CD4-positive, alpha-beta memory T cell (primary cell): ENCODE data around the gene ITPRIPL2. TPM values are rescaled to one million over a fixed set of nuclear protein-coding genes. Genes with fewer than 3 reads are reported as not detected.

Experiments used
- CTCF ChIA-PET: fragments of 350-600 bp; sonication (Branson Sonifier 250); formaldehyde crosslinking; loops from one replicate; lab custom pipeline; 2021; ENCODE audit warnings: inconsistent platforms; ENCODE audit not compliant: partially characterized antibody; lab: Charles Lee
- POLR2A ChIA-PET: fragments of 350-600 bp; sonication (Branson Sonifier 250); formaldehyde crosslinking; loops from one replicate; lab custom pipeline; 2021; ENCODE audit not compliant: partially characterized antibody; lab: Charles Lee
- DNase-seq, 5 donors: peaks; one replicate each; pipeline versions ENCODE4 v3.0.0 to v3.0.0-alpha.2; 2020 to 2022; ENCODE audit warnings: mixed read lengths in 1 of 5
- H3K27ac ChIP-seq: one replicate; pipeline ENCODE4 v1.7.0; 2013; ENCODE audit warnings: low read depth, low read length
- H3K27me3 ChIP-seq: 2 replicates; pipeline ENCODE4 v1.7.0; 2013; ENCODE audit warnings: mild to moderate bottlenecking, low read length, moderate library complexity; ENCODE audit not compliant: insufficient read depth
- H3K36me3 ChIP-seq: 2 replicates; pipeline ENCODE4 v1.7.0; 2013; ENCODE audit warnings: mild to moderate bottlenecking, low read length, moderate library complexity; ENCODE audit not compliant: insufficient read depth
- H3K4me1 ChIP-seq: 2 replicates; pipeline ENCODE4 v1.7.0; 2013; ENCODE audit warnings: mild to moderate bottlenecking, low read length, moderate library complexity; ENCODE audit not compliant: insufficient read depth
- H3K4me3 ChIP-seq, 2 donors: one replicate each; pipeline ENCODE4 v1.7.0; 2013; ENCODE audit warnings: low read length in 2 of 2, mild to moderate bottlenecking in 1 of 2
- H3K9me3 ChIP-seq, 2 donors: one replicate each; pipeline ENCODE4 v1.7.0; 2013; ENCODE audit warnings: low read length in 2 of 2, control low read depth in 1 of 2; ENCODE audit not compliant: control insufficient read depth in 1 of 2
- H3K27ac Mint-ChIP-seq, 7 donors: one replicate each; pipeline ENCODE4 v1.8.0; 2020 to 2021; ENCODE audit warnings: mixed read lengths in 7 of 7, mild to moderate bottlenecking in 6 of 7, inconsistent platforms in 3 of 7, moderate library complexity in 3 of 7
- H3K27me3 Mint-ChIP-seq, 2 donors: one replicate each; pipeline ENCODE4 v1.8.0; 2020 to 2021; ENCODE audit warnings: mixed read lengths in 2 of 2
- H3K36me3 Mint-ChIP-seq, 2 donors: one replicate each; pipeline ENCODE4 v1.8.0; 2020 to 2021; ENCODE audit warnings: mixed read lengths in 2 of 2, inconsistent platforms in 1 of 2, mild to moderate bottlenecking in 1 of 2
- H3K4me1 Mint-ChIP-seq, 4 donors: one replicate each; pipeline ENCODE4 v1.8.0; 2020 to 2021; ENCODE audit warnings: mixed read lengths in 4 of 4, mild to moderate bottlenecking in 1 of 4
- H3K4me3 Mint-ChIP-seq, 8 donors: one replicate each; pipeline ENCODE4 v1.8.0; 2020 to 2021; ENCODE audit warnings: mixed read lengths in 8 of 8, mild to moderate bottlenecking in 7 of 8, moderate library complexity in 6 of 8, inconsistent platforms in 3 of 8
- H3K9me3 Mint-ChIP-seq, 8 donors: one replicate each; pipeline ENCODE4 v1.8.0; 2020 to 2021; ENCODE audit warnings: mixed read lengths in 8 of 8, mild to moderate bottlenecking in 5 of 8, inconsistent platforms in 3 of 8, moderate library complexity in 1 of 8
- intact Hi-C: fragments of 100-400 bp; cut with micrococcal nuclease; formaldehyde crosslinking; loops from one replicate; pipeline ENCODE4 v1.15.1; 2023
- polyA plus RNA-seq, 2 donors: library from polyadenylated mRNA; unstranded; fragments of 300-500 nt; fragmentation: Illumina TruSeq; gene quantifications; one replicate each; pipeline ENCODE4 v1.2.3, GENCODE V29; 2021
- total RNA-seq, 2 experiments: library from RNA; stranded (reverse); gene quantifications; one replicate each; pipeline ENCODE4 v1.2.3, GENCODE V29; 2021

The ITPRIPL2 gene
- total and polyA plus RNA-seq, 4 experiments from 2014 or later, result 0.34 to 2.2 (median 0.95) TPM

GRCh38 chr16:19163215-19163614, 49.5 kb downstream of the ITPRIPL2 start:
- no peaks in the 10 kb centered on the region for H3K4me1 Mint-ChIP-seq

GRCh38 chr16:19164285-19164684, 50.5 kb downstream of the ITPRIPL2 start:
- DNase-seq, result no peak
- Mint-ChIP-seq H3K4me3 (no peak overlapping the region), H3K9me3 (peaks cover 0 to 10% (median 3%) of the 10 kb centered on the region in 8 donors), H3K4me1 (no peaks in the 10 kb centered on the region), H3K27me3 (peaks cover 1 to 10% of the 10 kb centered on the region in 2 donors), H3K36me3 (no peaks in the 10 kb centered on the region), H3K27ac (no peak overlapping the region)
- ChIA-PET POLR2A (no interaction called here), CTCF (no interaction called here)
- Histone ChIP-seq H3K4me3 (no peak overlapping the region), H3K36me3 (no peaks in the 10 kb centered on the region), H3K9me3 (no peaks in the 10 kb centered on the region), H3K27me3 (no peaks in the 10 kb centered on the region), H3K27ac (no peak overlapping the region), H3K4me1 (no peaks in the 10 kb centered on the region)
- intact Hi-C loops, result no loop called here

More at GRCh38 chr16:19163215-19163614, 49.5 kb downstream of the ITPRIPL2 start:
- peak overlapping the region in 1 of 8 donors; percentile 46 for H3K4me3 Mint-ChIP-seq
- H3K27ac ChIP-seq, result no peak overlapping the region
- H3K4me1 ChIP-seq, result no peaks in the 10 kb centered on the region
- no peak for DNase-seq
- H3K27me3 ChIP-seq, result no peaks in the 10 kb centered on the region
- ChIA-PET POLR2A (no interaction called here), CTCF (no interaction called here)
- no peaks in the 10 kb centered on the region for H3K9me3 ChIP-seq
- peaks cover 0 to 10% (median 3%) of the 10 kb centered on the region in 8 donors for H3K9me3 Mint-ChIP-seq
- intact Hi-C loops, result no loop called here
- H3K27me3 Mint-ChIP-seq, result peaks cover 1 to 12% of the 10 kb centered on the region in 2 donors
- H3K36me3 ChIP-seq, result no peaks in the 10 kb centered on the region
- H3K4me3 ChIP-seq, result no peak overlapping the region
- no peak overlapping the region for H3K27ac Mint-ChIP-seq
- no peaks in the 10 kb centered on the region for H3K36me3 Mint-ChIP-seq

GRCh38 chr16:19165101-19165500, 51.3 kb downstream of the ITPRIPL2 start:
- Mint-ChIP-seq H3K27me3 (peaks cover 9 to 18% of the 10 kb centered on the region in 2 donors), H3K4me1 (peaks cover 0 to 5% (median 1%) of the 10 kb centered on the region in 4 donors), H3K9me3 (peaks cover 0 to 10% (median 3%) of the 10 kb centered on the region in 8 donors), H3K4me3 (no peak overlapping the region), H3K27ac (no peak overlapping the region), H3K36me3 (peaks cover 0 to 3% of the 10 kb centered on the region in 2 donors)
- Histone ChIP-seq H3K4me1 (no peaks in the 10 kb centered on the region), H3K4me3 (no peak overlapping the region), H3K27ac (no peak overlapping the region), H3K36me3 (no peaks in the 10 kb centered on the region), H3K27me3 (no peaks in the 10 kb centered on the region), H3K9me3 (no peaks in the 10 kb centered on the region)
- POLR2A ChIA-PET, result no interaction called here
- DNase-seq, result no peak
- CTCF ChIA-PET, result no interaction called here
- intact Hi-C loops, result no loop called here

GRCh38 chr16:19166500-19166899, 52.7 kb downstream of the ITPRIPL2 start:
- Mint-ChIP-seq H3K9me3 (peaks cover 0 to 10% (median 3%) of the 10 kb centered on the region in 8 donors), H3K27me3 (peaks cover 8 to 22% of the 10 kb centered on the region in 2 donors), H3K4me1 (peaks cover 0 to 5% (median 1%) of the 10 kb centered on the region in 4 donors), H3K4me3 (no peak overlapping the region), H3K27ac (no peak overlapping the region), H3K36me3 (peaks cover 0 to 3% of the 10 kb centered on the region in 2 donors)
- DNase-seq, result no peak
- Histone ChIP-seq H3K4me1 (no peaks in the 10 kb centered on the region), H3K27me3 (no peaks in the 10 kb centered on the region), H3K36me3 (no peaks in the 10 kb centered on the region), H3K27ac (no peak overlapping the region), H3K4me3 (no peak overlapping the region), H3K9me3 (no peaks in the 10 kb centered on the region)
- POLR2A ChIA-PET, result no interaction called here
- CTCF ChIA-PET, result no interaction called here
- intact Hi-C loops, result no loop called here

GRCh38 chr16:19167710-19168370, 54.1 kb downstream of the ITPRIPL2 start, which contains the start of gene SYT17:
TSS of gene SYT17 (plus strand) at chr16:19168240. CDS start at chr16:19168647, 407 bp downstream.
- DNase-seq, result no peak
- no peak within 1 kb of the TSS for H3K27ac Mint-ChIP-seq
- Histone ChIP-seq H3K27me3 (no peaks in the 10 kb centered on the region), H3K4me3 (no peak within 1 kb of the TSS), H3K27ac (no peak within 1 kb of the TSS), H3K4me1 (no peaks in the 10 kb centered on the region), H3K36me3 (no peaks in the 10 kb centered on the region), H3K9me3 (no peaks in the 10 kb centered on the region)
- peaks cover 0 to 7% (median 3%) of the 10 kb centered on the region in 8 donors for H3K9me3 Mint-ChIP-seq
- peak within 1 kb of the TSS in 1 of 8 donors; percentile 16 for H3K4me3 Mint-ChIP-seq
- peaks cover 0 to 5% (median 1%) of the 10 kb centered on the region in 4 donors for H3K4me1 Mint-ChIP-seq
- intact Hi-C loops, result no loop called here
- CTCF ChIA-PET, result no interaction called here
- POLR2A ChIA-PET, result no interaction called here
- H3K27me3 Mint-ChIP-seq, result peaks cover 8 to 22% of the 10 kb centered on the region in 2 donors
- H3K36me3 Mint-ChIP-seq, result peaks cover 0 to 3% of the 10 kb centered on the region in 2 donors

- H3K9me3 Mint-ChIP-seq, result peaks cover 0 to 1% (median 0%) of the 10 kb centered on the region in 8 donors
- peaks cover 0 to 3% of the 10 kb centered on the region in 2 donors for H3K36me3 Mint-ChIP-seq
- H3K27me3 Mint-ChIP-seq, result peaks cover 8 to 24% of the 10 kb centered on the region in 2 donors
- intact Hi-C loops, result no loop called here
- no peaks in the 10 kb centered on the region for H3K4me1 ChIP-seq
- no peak overlapping the region for H3K27ac ChIP-seq
- no peaks in the 10 kb centered on the region for H3K36me3 ChIP-seq
- ChIA-PET CTCF (no interaction called here), POLR2A (no interaction called here)
- H3K27me3 ChIP-seq, result no peaks in the 10 kb centered on the region
- no peaks in the 10 kb centered on the region for H3K9me3 ChIP-seq
- peaks cover 0 to 5% (median 1%) of the 10 kb centered on the region in 4 donors for H3K4me1 Mint-ChIP-seq
- no peak overlapping the region for H3K4me3 Mint-ChIP-seq
- H3K4me3 ChIP-seq, result no peak overlapping the region
- H3K27ac Mint-ChIP-seq, result no peak overlapping the region
- DNase-seq, result no peak
These were observed 54.8 kb downstream of the ITPRIPL2 start for GRCh38 chr16:19168371-19169081.

- H3K27me3 ChIP-seq, result no peaks in the 10 kb centered on the region
- H3K27ac ChIP-seq, result no peak overlapping the region
- no peak for DNase-seq
- H3K4me3 ChIP-seq, result no peak overlapping the region
- Mint-ChIP-seq H3K27me3 (peaks cover 8 to 30% of the 10 kb centered on the region in 2 donors), H3K36me3 (peaks cover 0 to 3% of the 10 kb centered on the region in 2 donors), H3K4me1 (peaks cover 0 to 5% (median 1%) of the 10 kb centered on the region in 4 donors), H3K4me3 (peak overlapping the region in 1 of 8 donors; percentile 33), H3K27ac (no peak overlapping the region), H3K9me3 (no peaks in the 10 kb centered on the region)
- no peaks in the 10 kb centered on the region for H3K36me3 ChIP-seq
- H3K4me1 ChIP-seq, result no peaks in the 10 kb centered on the region
- ChIA-PET CTCF (no interaction called here), POLR2A (no interaction called here)
- H3K9me3 ChIP-seq, result no peaks in the 10 kb centered on the region
- intact Hi-C loops, result no loop called here
These were observed 55.4 kb downstream of the ITPRIPL2 start for GRCh38 chr16:19169082-19169639.
